SK-N-SH (cell line): Measurements from ENCODE around the gene TBL1X.

Source experiments
- CTCF ChIP-seq: fragments of 200-600 bp; sonication (generic); IDR thresholded peaks from 2 replicates; pipeline ENCODE4 v1.6.1; 2017; ENCODE audit warnings: antibody characterized with exemption, mild to moderate bottlenecking, moderate library complexity
- FOXM1 ChIP-seq: IDR thresholded peaks from 2 replicates; pipeline ENCODE4 v1.4.0; 2012; ENCODE audit warnings: low read depth, mild to moderate bottlenecking
- GABPA ChIP-seq: IDR thresholded peaks from 2 replicates; pipeline ENCODE4 v1.4.0; 2012; ENCODE audit warnings: low read depth, mild to moderate bottlenecking
- GATA2 ChIP-seq: sonication (generic); formaldehyde crosslinking; IDR thresholded peaks from 2 replicates; pipeline ENCODE4 v1.5.0; 2020; ENCODE audit warnings: mild to moderate bottlenecking, missing genetic modification reagents
- NRF1 ChIP-seq: IDR thresholded peaks from 2 replicates; pipeline ENCODE4 v1.6.1; 2012; ENCODE audit warnings: low read depth, mild to moderate bottlenecking, low read length
- POLR2AphosphoS5 ChIP-seq: IDR thresholded peaks from 2 replicates; pipeline ENCODE4 v1.6.1; 2012; ENCODE audit warnings: low read depth, low read length
- RAD21 ChIP-seq: IDR thresholded peaks from 2 replicates; pipeline ENCODE4 v1.6.1; 2012; ENCODE audit warnings: mild to moderate bottlenecking, low read length
- RCOR1 ChIP-seq: fragments of 150-350 bp; IDR thresholded peaks from 2 replicates; pipeline ENCODE4 v1.6.1; 2017; ENCODE audit warnings: antibody characterized with exemption, low read length
- RFX5 ChIP-seq: IDR thresholded peaks from 2 replicates; pipeline ENCODE4 v1.6.1; 2012; ENCODE audit warnings: mild to moderate bottlenecking, improper control_type of control experiment, low read length
- RXRA ChIP-seq: IDR thresholded peaks from 2 replicates; pipeline ENCODE4 v1.4.0; 2012; ENCODE audit warnings: low read depth, mild to moderate bottlenecking, borderline replicate concordance
- TF ChIP-seq, protein P1 (sequence below): IDR thresholded peaks from 2 replicates; pipeline ENCODE4 v1.4.0; 2012; ENCODE audit warnings: low read depth, borderline replicate concordance

DNA sequence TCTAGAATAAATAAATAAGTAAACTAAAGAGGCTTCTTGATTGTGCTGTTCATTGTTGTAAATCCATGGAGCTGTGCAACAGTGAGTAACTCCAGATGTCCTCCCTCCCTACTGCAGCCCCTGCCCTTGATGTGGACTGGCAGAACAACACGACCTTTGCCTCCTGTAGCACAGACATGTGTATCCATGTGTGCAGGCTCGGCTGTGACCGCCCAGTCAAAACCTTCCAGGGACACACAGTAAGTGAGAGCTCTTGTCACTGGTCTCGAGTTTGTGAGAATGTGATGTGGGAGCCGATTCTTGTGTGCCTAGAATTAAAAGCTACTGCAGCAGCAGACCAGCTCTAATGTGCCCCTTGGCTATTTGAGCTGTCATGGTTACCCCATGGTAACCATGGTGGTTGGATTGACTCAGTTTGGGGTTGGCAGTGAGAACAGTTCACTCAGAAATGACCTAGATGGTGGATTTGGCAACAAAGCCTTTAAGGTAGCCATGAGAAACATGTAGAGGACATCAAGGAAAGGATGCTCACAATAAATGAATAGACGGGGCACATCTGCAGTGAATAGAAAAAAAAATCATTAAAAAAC is 240.1 kb downstream of the TBL1X start:
- no peak for TF ChIP-seq RCOR1
- TF ChIP-seq RFX5: no peak
- no peak for TF ChIP-seq NRF1
- no peak for TF ChIP-seq CTCF
- no peak for TF ChIP-seq GATA2 (CRISPR knock-in tag)
- no peak for TF ChIP-seq RAD21
- TF ChIP-seq GABPA: no peak
- TF ChIP-seq POLR2AphosphoS5: no peak
- TF ChIP-seq FOXM1: no peak
- no peak for TF ChIP-seq RXRA
- TF ChIP-seq, protein P1, sequence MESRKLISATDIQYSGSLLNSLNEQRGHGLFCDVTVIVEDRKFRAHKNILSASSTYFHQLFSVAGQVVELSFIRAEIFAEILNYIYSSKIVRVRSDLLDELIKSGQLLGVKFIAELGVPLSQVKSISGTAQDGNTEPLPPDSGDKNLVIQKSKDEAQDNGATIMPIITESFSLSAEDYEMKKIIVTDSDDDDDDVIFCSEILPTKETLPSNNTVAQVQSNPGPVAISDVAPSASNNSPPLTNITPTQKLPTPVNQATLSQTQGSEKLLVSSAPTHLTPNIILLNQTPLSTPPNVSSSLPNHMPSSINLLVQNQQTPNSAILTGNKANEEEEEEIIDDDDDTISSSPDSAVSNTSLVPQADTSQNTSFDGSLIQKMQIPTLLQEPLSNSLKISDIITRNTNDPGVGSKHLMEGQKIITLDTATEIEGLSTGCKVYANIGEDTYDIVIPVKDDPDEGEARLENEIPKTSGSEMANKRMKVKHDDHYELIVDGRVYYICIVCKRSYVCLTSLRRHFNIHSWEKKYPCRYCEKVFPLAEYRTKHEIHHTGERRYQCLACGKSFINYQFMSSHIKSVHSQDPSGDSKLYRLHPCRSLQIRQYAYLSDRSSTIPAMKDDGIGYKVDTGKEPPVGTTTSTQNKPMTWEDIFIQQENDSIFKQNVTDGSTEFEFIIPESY: no peak
